Activated CD8-positive, alpha-beta memory T cell treated with anti-CD3 and anti-CD28 coated beads, Interleukin-2, amount 50 U/mL, for 24 hours (primary cell): ENCODE results near the gene TCF23.
"Not testable (repeated sequence)": the region's sequence is repeated elsewhere in the genome, so short reads cannot be mapped to it uniquely, and the experiment has no call there.

Experiments used
- DNase-seq: peaks from one replicate; pipeline ENCODE4 v3.0.0-alpha.2; 2020; ENCODE audit errors: extremely low read depth

TCF23 gene

DNA sequence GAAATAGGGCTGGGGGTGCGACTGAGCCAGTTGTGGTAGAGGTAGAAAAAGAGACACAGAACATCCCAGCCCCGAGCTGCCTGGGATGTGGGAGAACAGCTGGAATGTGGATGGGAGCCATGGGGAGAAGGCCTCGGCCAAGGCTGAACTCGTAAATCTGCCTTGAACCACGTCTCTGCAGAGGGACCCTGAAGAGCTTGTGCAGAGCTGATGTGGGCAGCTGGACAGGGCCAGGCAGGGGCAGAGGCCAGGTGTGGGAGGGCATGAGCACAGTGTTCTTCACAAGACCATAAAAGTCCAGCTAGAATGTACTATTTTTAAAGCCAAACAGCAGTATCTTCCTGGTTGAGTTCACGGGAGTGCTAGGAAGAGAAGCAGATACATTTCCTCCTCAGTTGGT, 5.7 kb downstream of the TCF23 start:
- DNase-seq = no peak

DNA sequence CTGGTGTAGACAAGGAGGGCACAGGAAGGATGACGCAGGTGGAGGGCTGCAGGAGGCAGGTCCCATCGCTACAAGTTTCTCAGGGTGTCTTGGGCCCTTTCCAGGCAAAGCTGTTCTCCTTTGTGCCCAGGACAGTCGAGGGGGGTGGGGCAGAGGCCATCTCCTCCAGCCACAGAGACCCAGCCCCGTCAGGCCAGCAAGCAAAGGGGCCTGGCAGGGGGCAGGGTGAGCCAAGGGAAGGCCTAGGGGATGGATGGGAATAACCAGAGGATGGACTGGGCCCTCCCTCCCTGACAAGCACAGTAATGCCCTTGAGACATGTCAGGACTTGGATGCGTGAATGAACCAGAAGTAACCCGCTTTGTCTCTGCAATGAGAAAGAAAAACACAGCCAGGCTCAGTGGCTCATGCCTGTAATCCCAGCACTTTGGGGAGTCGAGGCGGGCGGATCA, 6.3 kb downstream of the TCF23 start:
- DNase-seq = no peak

DNA sequence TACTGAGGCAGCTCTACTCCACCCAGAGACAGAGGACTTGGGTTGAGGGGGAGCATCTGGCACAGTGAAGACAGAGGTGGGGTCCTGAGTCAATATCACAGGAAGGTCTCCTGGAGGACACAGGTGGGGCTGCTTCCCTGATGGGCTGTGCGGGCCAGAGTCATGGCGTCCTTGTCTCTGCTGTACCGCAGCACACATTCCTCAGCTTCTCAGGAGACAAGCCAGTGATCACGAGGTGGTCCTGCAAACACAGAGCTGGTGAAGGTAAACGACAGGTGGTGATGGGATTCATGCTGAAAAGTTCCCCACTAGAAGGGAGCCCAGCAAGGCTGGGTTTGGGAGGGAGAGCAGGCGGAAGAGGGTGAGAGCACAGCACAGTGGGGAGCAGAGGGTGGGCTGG, 9.7 kb downstream of the TCF23 start:
- DNase-seq = no peak

DNA sequence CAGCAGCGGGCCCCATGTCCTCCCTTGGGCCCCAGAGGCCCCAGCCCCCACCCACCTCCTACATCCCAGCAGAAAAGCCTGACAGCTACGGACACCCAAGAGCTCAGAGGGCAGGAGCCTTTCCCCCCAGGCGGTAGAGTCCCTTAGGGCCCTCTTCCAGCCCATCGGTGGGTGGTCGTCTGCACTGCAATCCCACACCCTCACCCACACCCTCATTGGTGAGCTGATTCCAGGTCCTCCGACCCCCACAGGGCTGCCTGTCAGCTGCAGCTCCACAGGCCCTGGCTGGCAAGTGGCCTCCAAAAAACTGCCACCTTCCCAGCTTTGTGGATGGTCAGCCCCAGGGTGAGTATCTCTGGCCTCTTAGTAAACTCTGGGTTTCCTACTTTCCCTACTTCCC, 10.5 kb downstream of the TCF23 start:
- DNase-seq = no peak

DNA sequence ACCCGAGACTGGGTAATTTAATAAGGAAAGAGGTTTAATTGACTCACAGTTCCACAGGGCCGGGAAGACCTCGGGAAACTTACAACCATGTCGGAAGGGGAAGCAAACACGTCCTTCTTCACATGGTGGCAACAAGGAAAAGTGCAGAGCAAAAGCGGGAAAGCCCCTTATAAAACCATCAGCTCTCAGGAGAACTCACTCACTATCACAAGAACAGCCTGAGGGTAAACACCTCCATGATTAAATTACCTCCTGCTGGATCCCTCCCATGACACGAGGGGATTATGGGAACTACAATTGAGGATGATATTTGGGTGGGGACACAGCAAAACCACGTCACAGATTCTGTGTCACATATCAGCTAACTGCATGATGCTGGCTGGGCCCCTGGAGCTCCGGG, 11.4 kb downstream of the TCF23 start:
- no peak for DNase-seq

DNA sequence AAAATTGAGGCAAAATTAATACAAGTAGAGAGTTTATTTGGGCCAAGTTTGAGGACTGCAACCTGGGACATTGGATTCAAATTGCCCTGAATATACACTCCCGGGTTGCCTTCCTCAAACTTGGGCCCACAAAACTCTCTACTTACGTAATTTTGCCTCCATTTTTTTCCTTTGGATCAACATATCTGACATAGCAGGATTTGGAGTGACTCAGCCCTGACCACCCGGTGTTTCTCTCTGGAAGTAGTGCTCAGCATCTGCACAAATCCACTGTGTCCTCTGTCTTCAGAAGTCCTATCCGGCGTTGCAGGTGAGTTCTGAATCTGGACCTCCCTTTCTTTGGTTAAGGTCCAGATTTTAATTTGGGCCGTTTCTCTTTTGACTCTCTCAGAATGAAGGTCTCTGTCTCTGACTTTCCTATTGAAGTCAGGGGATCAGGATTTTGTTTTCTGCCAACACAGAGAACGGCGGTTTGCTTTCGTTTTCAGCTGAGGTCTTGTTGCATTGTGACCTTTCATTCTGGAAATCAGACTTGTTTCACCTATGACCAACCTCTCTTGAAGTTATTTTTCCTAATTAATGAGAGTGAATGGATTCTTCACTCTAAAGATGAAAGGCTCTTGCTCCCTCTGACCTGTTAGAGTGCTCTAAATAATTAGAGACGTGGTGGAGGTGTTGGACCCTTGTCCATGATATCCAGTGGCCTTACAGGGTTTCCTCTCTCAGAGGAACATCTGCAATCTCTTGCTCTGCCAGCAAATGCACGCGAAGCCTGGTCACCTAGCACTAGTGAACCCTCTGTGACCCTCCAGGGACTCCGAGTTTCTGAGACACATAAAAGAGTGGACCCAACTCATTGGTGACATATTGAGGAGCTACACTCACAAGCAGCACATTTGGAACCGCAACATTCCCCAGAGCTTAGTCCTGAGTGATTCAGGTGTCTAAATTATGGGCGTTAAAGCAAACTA, 13.6 kb downstream of the TCF23 start:
- no peak for DNase-seq

DNA sequence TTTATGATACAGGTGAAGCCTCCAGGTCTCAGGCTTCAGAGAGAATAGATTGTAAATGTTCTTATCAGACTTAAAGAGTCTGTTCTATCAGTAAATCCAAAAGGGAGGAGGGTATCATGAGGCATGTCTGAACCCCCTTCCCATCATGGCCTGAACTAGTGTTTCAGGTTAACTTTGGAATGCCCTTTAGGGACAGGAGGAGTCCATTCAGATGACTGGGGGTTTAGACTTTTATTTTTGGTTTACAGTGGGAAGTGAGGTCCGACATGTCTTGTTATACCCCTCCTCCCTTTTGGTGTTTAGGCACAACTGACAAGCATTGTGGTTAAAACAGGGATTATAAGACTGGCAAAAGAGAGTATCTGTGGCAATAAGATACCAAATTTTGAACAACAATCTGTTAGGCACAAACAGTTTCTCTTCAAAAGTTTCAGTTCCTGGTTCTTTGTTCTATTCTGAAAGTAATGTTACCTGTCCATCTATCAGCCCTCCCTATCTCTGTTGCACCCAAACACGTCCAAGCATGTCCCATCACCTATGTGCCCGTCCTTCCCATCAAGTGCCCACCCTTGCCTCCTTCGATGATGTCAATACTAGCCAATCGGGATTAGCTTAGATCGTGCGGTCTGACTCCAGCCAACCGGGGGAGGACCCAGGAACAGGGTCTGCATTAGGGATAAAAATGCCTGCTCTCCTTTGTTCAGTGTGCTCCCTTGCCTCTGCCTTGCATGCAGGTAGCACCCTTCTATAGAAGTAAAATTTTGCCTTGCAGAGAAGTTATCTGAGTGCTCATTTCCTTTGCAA, 16.4 kb downstream of the TCF23 start:
- no peak for DNase-seq

DNA sequence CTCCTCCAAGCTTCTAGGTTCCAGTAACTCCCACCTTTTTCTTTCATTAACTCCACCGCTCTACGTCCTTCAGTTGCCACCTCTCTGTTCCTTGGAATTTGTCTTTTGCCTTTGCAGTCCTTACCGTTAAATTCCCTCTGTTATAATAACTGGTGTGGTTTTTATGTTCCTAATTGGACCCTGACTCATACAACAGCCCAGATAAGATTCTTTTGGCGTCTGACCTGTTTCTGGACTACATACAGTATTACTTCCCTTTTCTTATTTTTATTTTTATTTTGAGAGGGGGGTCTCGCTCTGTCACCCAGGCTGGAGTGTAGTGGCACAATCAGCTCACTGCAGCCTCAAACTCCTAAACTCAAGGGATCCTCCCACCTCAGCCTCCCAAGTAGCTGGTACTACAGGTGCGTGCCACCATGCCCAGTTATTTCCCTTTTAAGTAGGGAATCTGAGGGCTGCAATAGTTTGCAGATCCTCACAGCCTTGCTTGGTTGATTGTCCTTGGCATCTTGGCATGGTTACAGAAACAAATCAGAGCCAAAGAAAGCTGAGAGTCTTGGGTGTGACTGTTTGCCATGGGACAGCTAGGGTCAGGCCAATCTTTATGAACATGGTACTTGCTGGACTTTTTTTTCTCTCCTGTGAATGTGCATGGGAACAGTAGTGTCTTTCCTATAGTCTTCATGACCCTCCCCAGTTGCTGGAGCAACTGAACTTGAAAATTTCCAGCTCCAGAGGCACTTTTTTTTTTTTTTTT, 22.0 kb downstream of the TCF23 start:
- no peak for DNase-seq

DNA sequence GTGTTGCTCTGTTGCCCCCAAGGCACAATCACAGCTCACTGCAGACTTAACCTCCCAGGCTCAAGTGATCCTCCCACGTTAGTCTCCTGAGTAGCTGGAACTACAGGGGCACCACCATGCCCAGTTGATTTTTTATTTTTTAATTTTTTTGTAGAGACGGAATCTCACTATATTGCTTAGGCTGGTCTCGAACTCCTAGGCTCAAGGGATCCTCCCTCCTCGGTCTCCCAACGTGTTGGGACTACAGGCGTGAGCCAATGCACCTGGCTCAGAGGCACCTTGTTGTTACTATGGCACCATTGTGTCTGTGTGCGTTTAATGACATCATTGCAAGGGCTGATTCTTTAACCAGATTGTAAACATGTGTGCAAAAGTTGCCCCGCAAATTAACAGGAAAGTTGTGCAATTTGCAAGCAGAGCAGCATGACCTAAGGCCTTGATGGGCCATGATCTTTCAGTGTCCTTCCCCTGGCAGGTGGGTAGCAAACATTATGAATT, 22.6 kb downstream of the TCF23 start:
- no peak for DNase-seq

DNA sequence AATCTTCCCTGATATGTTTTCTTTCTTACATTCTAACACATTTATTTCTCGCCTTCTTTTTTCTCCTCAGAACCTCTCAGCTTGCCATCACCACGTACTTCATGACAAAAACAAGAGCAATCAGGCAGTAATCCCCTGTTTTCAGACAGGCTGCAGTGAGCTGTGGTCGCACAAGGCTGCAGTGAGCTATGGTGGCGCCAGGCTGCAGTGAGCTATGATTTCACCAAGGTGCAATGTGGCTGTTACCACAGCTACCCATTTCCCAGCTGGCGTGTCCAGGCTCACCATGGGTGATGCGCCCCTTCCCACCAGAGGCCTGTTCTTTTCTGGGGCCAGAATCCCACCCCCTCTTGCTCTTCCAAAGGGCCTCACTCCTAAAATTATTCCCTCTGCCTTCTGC, 25.8 kb downstream of the TCF23 start:
- DNase-seq = no peak

DNA sequence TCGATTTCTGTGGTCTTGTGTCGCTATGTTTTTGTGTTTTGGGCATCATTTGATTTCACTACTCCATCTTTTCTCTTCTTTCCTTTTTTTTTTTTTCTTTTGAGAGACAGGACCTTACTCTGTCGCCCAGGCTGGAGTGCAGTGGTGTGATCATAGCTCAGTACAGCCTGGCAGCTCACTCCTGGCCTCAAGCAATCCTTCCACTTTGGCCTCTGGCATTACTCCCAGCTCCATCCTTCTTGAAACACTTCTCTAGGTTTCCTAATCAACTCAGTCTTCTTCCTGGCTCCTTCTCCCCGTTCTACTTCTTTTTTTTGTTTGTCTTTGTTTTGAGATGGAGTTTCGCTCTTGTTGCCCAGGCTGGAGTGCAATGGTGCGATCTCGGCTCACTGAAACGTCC, 26.5 kb downstream of the TCF23 start:
- DNase-seq = no peak

DNA sequence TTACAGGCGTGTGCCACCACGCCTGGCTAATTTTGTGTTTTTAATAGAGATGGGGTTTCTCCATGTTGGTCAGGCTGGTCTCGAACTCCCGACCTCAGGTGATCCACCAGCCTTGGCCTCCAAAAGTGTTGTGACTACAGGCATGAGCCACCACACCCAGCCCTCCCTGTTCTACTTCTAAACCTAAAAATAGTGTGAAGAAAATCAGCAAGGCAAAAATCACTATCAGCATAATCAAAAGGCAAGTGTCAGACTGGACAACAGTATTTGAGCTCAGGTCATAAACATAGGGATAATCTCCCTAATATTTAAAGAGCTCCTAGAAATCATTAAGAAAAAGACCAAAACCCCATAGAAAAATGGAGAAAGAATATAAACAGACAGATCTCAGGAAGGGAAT, 27.0 kb downstream of the TCF23 start:
- not testable (repeated sequence) for DNase-seq

DNA sequence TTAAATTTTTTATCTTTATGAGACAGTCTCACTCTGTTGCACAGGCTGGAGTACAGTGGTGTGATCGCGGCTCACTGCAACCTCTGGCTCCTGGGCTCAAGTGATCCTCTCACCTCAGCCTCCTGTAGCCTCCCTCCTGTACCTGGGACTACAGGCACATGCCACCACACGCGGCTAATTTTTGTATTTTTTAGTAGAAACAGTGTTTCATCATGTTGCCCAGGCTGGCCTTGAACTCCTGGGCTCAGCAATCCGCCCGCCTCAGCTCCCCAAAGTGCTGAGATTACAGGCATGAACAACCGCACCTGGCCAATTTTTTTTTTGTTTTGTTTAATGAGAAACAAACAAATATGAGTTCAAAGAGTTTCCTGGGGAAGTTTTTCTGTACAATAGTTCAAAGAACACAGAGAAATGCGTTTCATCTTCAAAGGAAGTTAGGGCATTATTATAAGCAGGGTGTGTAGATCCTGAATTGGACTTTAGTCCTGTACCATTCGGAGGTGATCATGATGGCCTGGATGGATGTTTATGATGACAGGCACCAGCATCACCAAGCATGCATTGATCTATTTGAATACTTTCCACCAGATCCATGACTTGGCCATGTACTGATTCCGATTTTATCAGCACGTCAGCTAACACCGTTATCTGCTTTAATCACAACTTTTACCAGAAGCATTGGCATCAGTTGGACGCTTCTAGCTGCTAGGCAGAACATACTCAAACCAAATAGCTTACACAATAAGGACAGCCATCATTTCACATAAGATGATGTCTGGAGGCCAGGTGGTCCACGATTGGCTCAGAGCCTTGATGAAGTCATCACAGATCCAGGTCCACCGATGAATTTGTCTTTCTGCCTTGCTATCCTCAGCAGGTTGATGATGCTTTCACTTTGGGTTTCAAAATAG, 28.9 kb downstream of the TCF23 start:
- DNase-seq = no peak

DNA sequence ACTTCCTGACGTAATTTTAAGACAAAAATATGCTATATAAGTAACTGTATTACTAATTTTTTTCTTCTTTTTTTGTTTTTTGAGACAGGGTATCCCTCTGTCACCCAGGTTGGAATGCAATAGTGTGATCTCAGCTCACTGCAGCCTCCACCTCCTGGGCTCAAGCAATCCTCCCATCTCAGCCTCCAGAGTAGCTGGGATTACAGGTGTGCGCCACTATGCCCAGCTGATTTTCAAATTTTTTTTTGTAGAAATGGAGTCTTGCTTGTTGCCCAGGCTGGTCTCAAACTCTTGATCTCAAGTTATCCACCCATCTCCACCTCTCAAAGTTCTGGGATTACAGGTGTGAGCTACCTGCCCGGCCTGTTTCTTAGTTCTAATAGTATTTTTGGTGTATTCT, 29.7 kb downstream of the TCF23 start:
- DNase-seq = no peak

DNA sequence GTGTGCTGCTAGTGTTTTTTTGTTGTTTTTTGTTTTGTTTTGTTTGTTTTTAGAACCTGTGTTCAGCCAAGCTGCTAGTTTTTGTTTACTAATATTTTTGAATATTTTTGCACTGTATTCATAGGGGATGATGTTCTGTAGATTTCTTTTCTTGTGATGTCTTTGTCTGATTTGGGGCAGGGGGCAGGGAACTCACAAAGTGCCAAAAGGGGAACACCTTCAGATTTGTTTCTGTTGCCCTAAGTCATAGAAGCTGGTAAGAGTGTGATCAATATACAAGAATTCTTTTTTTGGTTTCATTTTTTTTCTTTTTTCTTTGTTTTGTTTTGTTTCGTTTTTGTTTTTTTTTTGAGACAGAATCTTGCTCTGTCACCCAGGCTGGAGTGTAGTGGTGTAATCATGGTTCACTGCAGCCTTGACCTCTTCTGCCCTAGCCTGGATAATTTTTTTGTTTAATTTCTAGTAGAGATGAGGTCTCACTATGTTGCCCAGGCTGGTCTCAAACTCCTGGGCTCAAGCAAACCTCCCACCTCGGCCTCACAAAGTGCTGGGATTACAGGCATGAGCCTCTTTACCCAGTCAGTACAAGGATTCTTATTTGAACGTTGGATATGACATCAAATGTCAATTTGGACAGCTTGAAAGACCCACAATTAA, 30.7 kb downstream of the TCF23 start:
- no peak for DNase-seq

DNA sequence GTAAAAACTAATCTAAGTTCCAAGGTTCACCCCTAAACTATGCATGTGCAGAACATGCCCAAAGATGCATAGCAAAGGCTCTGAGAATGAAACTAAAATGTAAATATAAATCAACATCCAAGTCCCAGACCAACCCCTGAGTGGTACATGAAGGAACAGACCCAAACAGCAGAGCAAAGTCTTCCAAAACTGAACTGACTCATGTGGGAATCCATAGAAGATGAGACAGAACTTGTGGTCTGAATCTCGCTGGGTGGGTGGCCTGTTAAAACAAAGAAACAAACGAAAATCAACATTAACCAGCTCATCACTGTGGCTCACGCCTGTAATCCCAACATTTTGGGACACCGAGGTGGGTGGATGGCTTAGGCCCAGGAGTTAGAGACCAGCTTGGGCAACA, 33.5 kb downstream of the TCF23 start:
- DNase-seq = no peak

DNA sequence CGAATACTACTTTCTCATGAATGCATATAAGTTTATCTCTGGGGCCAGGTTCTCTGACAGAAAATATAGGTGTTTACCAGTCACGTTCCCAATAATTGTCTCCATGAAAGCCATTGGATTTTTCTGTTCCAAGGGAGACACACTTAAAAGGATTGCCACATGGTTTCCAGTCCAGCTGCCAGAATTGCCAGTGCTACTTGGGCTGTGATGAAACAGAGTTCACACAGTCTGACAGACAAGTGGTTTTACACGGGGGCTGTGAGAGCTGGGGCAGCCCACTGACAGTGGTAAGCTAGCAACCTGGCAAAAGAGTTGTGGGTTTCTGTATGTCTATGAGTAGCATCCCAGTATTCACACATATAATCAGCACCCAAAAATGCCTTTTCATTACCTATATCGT, 35.3 kb downstream of the TCF23 start:
- DNase-seq = no peak

DNA sequence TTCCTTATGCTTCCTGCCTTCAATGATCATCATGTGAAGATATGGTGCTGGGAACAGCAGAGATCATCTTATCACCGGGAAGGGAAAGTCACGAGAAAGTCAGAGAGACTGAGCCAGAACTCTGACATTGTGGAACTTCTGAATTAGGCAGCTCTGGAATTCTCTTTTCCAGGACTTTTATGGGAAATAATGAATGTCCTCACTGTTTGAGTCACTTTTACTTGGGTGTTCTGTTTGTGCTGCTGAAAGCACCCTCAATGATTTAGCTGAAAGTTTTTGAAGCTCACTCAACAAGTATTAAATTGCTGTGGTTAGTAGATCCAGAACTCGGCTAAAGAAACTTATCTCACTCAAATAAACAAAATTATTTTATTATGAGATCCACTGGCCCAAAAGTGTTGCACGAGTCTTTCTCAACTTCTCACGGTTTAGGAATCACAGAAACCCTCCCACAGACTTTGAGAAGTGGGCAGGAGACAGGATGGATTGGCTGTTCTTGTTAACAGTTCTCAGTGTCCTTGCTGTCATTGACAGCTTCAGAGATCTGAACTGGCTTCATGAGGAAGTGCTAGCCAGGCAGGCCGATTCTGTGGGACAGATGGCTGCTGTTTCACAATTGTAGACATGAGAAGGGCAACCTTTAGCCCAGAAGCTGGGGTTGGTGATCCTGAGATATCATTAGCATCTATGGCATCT, 36.7 kb downstream of the TCF23 start:
- DNase-seq = no peak

DNA sequence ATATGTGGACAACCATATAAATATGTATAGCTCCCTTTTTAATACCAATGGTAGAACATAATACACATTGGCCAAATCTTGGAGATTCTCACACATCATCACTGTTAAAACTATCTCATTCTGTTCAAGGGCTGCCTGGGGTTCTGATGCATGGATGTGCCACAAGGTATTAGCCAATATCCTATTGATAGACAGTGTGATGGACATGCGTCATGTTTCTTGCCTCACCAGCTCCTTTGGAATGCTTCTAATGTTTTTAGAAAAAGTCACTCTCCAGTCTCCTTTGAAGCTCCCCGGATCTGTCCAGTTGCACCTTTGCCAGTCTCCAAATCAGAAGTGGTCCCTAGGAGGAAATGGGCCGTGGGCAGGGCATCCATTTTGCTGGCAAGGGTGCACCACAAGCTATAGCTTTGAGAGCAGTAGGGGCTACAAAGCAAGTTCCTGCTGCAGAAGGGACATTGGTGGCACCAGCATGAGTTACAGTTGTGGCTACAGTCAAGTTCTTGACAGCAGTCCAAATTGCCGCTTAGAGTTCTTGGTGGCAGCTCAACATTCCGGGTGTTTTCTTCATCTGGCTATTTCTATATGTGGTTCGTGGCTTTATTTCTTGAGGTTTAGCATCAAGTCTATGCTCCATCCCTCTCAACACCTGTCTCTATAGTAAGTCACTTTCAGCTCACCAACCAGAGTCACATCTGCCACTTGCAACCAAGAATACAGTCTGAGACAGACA, 38.0 kb downstream of the TCF23 start:
- DNase-seq = no peak
